CD14-positive monocyte (primary cell): ENCODE measurements around the gene ENAM. TPM values are rescaled to one million over a fixed set of nuclear protein-coding genes. Genes with fewer than 3 reads are reported as not detected.
"Not testable (repeated sequence)": the region's sequence is repeated elsewhere in the genome, so short reads cannot be mapped to it uniquely, and the experiment has no call there.

Source experiments
- DNase-seq, 3 donors: peaks; one replicate each; pipeline ENCODE4 v3.0.0-alpha.2; 2011 to 2022
- H2AFZ ChIP-seq: 2 replicates; pipeline ENCODE4 v1.6.0; 2012; ENCODE audit warnings: mild to moderate bottlenecking, low read depth, low read length, inconsistent platforms; ENCODE audit not compliant: insufficient read depth, poor library complexity, severe bottlenecking
- H3K27ac ChIP-seq, 2 donors: 1 replicate in 1 of 2; 2 replicates in 1 of 2; pipeline ENCODE4 v1.5.1; 2012 to 2013; ENCODE audit warnings: low read length in 2 of 2, control low read depth in 1 of 2, inconsistent platforms in 1 of 2, low read depth in 1 of 2, mild to moderate bottlenecking in 1 of 2
- H3K27me3 ChIP-seq, 2 donors: one replicate each; pipeline versions ENCODE4 v1.6.0 to v1.6.1; 2011 to 2013; ENCODE audit warnings: low read length in 2 of 2; ENCODE audit not compliant: control insufficient read depth in 2 of 2, insufficient read depth in 2 of 2
- H3K36me3 ChIP-seq, 2 donors: replicated peaks in 1 of 2; 1 replicate in 1 of 2; 2 replicates in 1 of 2; pipeline versions ENCODE4 v1.5.1 to v1.6.1; 2012 to 2013; ENCODE audit warnings: low read length in 2 of 2, control low read depth in 1 of 2, inconsistent platforms in 1 of 2, mild to moderate bottlenecking in 1 of 2; ENCODE audit not compliant: insufficient read depth in 2 of 2, control insufficient read depth in 1 of 2
- H3K4me1 ChIP-seq, 2 donors: 1 replicate in 1 of 2; 2 replicates in 1 of 2; pipeline versions ENCODE4 v1.5.1 to v1.6.1; 2012 to 2013; ENCODE audit warnings: low read length in 2 of 2, control low read depth in 1 of 2, inconsistent platforms in 1 of 2, mild to moderate bottlenecking in 1 of 2, moderate library complexity in 1 of 2; ENCODE audit not compliant: insufficient read depth in 2 of 2, control insufficient read depth in 1 of 2
- H3K4me2 ChIP-seq: replicated peaks from 2 replicates; pipeline ENCODE3; 2012; ENCODE audit warnings: low read length, moderate library complexity, mild to moderate bottlenecking; ENCODE audit not compliant: poor library complexity, severe bottlenecking; ENCODE audit errors: extremely low read depth
- H3K4me3 ChIP-seq, 3 experiments: fragments of 200-600 bp in 1 of 3; sonication (generic) in 1 of 3; replicated peaks in 1 of 3; 1 replicate in 2 of 3; 2 replicates in 1 of 3; pipeline ENCODE4 v1.5.1; 2011 to 2013; ENCODE audit warnings: low read length in 3 of 3, mild to moderate bottlenecking in 3 of 3, control low read depth in 2 of 3, low read depth in 2 of 3, inconsistent platforms in 1 of 3, moderate library complexity in 1 of 3
- H3K79me2 ChIP-seq: 2 replicates; pipeline ENCODE4 v1.6.0; 2012; ENCODE audit warnings: mild to moderate bottlenecking, control low read depth, inconsistent platforms, low read length, moderate library complexity; ENCODE audit not compliant: insufficient read depth
- H3K9ac ChIP-seq: 2 replicates; pipeline ENCODE4 v1.6.0; 2017; ENCODE audit warnings: low read length, mild to moderate bottlenecking; ENCODE audit not compliant: insufficient read depth, poor library complexity, severe bottlenecking
- H3K9me3 ChIP-seq, 2 donors: replicated peaks in 1 of 2; 1 replicate in 1 of 2; 2 replicates in 1 of 2; pipeline versions ENCODE4 v1.5.1 to v1.6.1; 2012 to 2013; ENCODE audit warnings: low read length in 2 of 2, control low read depth in 1 of 2; ENCODE audit not compliant: control insufficient read depth in 1 of 2, insufficient read depth in 1 of 2
- H4K20me1 ChIP-seq: 2 replicates; pipeline ENCODE4 v1.6.0; 2012; ENCODE audit warnings: mild to moderate bottlenecking, low read length, control low read depth, moderate library complexity; ENCODE audit not compliant: insufficient read depth
- H3K27ac Mint-ChIP-seq, 7 donors: one replicate each; pipeline ENCODE4 v1.8.0; 2020; ENCODE audit warnings: mild to moderate bottlenecking in 7 of 7, mixed read lengths in 7 of 7, moderate library complexity in 6 of 7, inconsistent platforms in 2 of 7
- H3K27me3 Mint-ChIP-seq, 3 donors: one replicate each; pipeline ENCODE4 v1.8.0; 2021 to 2022; ENCODE audit warnings: low read depth in 3 of 3, mild to moderate bottlenecking in 3 of 3, mixed read lengths in 3 of 3, moderate library complexity in 3 of 3, inconsistent platforms in 1 of 3
- H3K36me3 Mint-ChIP-seq, 2 donors: one replicate each; pipeline ENCODE4 v1.8.0; 2020; ENCODE audit warnings: mixed read lengths in 2 of 2, inconsistent platforms in 1 of 2, mild to moderate bottlenecking in 1 of 2
- H3K4me1 Mint-ChIP-seq: one replicate; pipeline ENCODE4 v1.8.0; 2020; ENCODE audit warnings: mild to moderate bottlenecking, mixed read lengths
- H3K4me3 Mint-ChIP-seq, 2 donors: one replicate each; pipeline ENCODE4 v1.8.0; 2020; ENCODE audit warnings: mild to moderate bottlenecking in 2 of 2, mixed read lengths in 2 of 2, moderate library complexity in 1 of 2
- H3K9me3 Mint-ChIP-seq, 7 donors: one replicate each; pipeline ENCODE4 v1.8.0; 2020 to 2022; ENCODE audit warnings: mixed read lengths in 7 of 7, mild to moderate bottlenecking in 6 of 7, moderate library complexity in 6 of 7, inconsistent platforms in 2 of 7
- WGBS: methylation state at CpG from one replicate; pipeline ENCODE4 v1.1.5; 2013; ENCODE audit warnings: missing lambda C conversion rate; ENCODE audit not compliant: insufficient coverage; 5-methylcytosine and 5-hydroxymethylcytosine counted together
- intact Hi-C, 2 donors: fragments of 100-400 bp; cut with micrococcal nuclease; formaldehyde crosslinking; loops; one replicate each; pipeline versions ENCODE4 v1.15.0 to v1.15.1; 2023
- polyA plus RNA-seq, 3 donors: library from polyadenylated mRNA; depleted of rRNA in 1 of 3; unstranded in 2 of 3; stranded (reverse) in 1 of 3; fragments of 300-500 nt in 2 of 3; fragments of >200 nt in 1 of 3; fragmentation: Illumina TruSeq in 2 of 3; gene quantifications; 1 replicate in 2 of 3; 2 replicates in 1 of 3; pipeline ENCODE4 v1.2.3, GENCODE V29; 2012 to 2021
- TF ChIP-seq, protein P1 (sequence below): fragments of 200-600 bp; IDR thresholded peaks from one replicate; pipeline ENCODE4 v1.8.0; 2022; ENCODE audit warnings: antibody characterized with exemption, mild to moderate bottlenecking

Gene ENAM
- polyA plus RNA-seq, 3 donors = not detected

DNA sequence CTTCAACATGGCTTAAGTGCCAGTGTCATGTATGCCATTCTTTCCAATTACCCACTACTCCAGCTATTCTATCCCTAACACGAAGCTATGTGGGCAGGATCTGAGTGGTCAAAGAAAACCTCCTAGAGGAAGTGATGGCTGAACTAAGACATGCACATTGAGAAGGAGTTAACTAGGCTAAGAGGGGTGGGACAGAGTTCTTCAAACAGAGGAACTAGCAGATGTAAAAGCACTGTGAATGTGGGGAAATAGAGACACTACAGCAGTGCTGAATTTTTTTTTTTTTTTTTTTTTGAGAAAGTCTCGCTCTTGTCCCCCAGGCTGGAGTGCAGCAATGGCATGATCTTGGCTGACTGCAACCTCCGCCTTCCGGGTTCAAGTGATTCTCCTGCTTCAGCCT lies 31.6 kb downstream of the ENAM start:
- H3K4me1 Mint-ChIP-seq = peaks cover 12% of the 10 kb centered on the region
- H3K27ac Mint-ChIP-seq = no peak overlapping the region
- no peaks in the 10 kb centered on the region for H3K9me3 Mint-ChIP-seq
- no peak overlapping the region for H3K4me3 Mint-ChIP-seq
- no peaks in the 10 kb centered on the region for H3K27me3 ChIP-seq
- TF ChIP-seq, protein P1, sequence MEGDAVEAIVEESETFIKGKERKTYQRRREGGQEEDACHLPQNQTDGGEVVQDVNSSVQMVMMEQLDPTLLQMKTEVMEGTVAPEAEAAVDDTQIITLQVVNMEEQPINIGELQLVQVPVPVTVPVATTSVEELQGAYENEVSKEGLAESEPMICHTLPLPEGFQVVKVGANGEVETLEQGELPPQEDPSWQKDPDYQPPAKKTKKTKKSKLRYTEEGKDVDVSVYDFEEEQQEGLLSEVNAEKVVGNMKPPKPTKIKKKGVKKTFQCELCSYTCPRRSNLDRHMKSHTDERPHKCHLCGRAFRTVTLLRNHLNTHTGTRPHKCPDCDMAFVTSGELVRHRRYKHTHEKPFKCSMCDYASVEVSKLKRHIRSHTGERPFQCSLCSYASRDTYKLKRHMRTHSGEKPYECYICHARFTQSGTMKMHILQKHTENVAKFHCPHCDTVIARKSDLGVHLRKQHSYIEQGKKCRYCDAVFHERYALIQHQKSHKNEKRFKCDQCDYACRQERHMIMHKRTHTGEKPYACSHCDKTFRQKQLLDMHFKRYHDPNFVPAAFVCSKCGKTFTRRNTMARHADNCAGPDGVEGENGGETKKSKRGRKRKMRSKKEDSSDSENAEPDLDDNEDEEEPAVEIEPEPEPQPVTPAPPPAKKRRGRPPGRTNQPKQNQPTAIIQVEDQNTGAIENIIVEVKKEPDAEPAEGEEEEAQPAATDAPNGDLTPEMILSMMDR = no peak
- H3K4me1 ChIP-seq = peaks cover 6 to 9% of the 10 kb centered on the region in 2 donors
- H3K27ac ChIP-seq = no peak overlapping the region
- intact Hi-C loops = no loop called here
- H3K36me3 ChIP-seq = no peaks in the 10 kb centered on the region
- H2AFZ ChIP-seq = no peak overlapping the region
- no peaks in the 10 kb centered on the region for H3K9me3 ChIP-seq
- H3K27me3 Mint-ChIP-seq = no peaks in the 10 kb centered on the region
- H4K20me1 ChIP-seq = no peaks in the 10 kb centered on the region
- no peak overlapping the region for H3K4me2 ChIP-seq
- 80% methylated on average over 2 of the region's 4 CpGs for WGBS
- no peak overlapping the region for H3K4me3 ChIP-seq
- no peak overlapping the region for H3K9ac ChIP-seq
- no peaks in the 10 kb centered on the region for H3K36me3 Mint-ChIP-seq
- no peaks in the 10 kb centered on the region for H3K79me2 ChIP-seq
- no peak for DNase-seq

DNA sequence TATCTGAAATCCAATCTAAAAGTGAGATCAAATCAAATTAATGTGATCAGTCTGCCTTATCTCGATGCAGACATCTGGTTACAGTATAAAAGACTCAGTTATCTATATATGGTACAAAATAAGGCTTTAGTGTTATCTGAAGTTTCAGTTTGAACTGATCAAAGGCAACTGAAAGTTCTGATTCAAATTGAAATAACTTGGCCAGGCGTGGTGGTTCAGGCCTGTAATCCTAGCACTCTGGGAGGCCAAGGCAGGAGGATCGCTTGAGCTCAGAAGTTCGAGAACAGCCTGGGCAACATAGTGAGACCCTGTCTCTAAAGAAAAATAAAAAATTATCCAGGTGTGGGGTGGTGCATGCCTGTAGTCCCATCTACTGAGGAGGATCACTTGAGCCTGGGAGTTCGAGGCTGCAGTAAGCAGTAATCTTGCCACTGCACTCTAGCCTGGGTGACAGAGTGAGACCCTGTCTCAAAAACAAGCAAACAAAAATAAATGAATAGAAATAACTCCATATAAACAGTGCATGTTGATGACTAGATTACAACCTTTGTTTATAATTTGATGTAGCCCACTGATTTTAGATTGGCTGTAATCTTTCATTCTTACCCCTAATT lies 32.9 kb downstream of the ENAM start:
- H3K4me3 Mint-ChIP-seq, H3K9me3 Mint-ChIP-seq, H3K27ac Mint-ChIP-seq, H3K4me1 ChIP-seq, H3K79me2 ChIP-seq, DNase-seq, H3K9me3 ChIP-seq, H3K4me3 ChIP-seq, H3K36me3 Mint-ChIP-seq, H3K4me2 ChIP-seq, H3K36me3 ChIP-seq, H3K27ac ChIP-seq, intact Hi-C loops, H4K20me1 ChIP-seq, H2AFZ ChIP-seq, H3K27me3 ChIP-seq, H3K27me3 Mint-ChIP-seq, H3K9ac ChIP-seq: not testable (repeated sequence)
- H3K4me1 Mint-ChIP-seq = peaks cover 12% of the 10 kb centered on the region
- 95% methylated on average over 3 of the region's 5 CpGs for WGBS
